BLaER1 (cell line): ENCODE measurements around the gene KRTAP17-1.

ENCODE experiments used
- H3K27ac ChIP-seq: shearing (Covaris generic); formaldehyde crosslinking; 2 replicates; pipeline ENCODE4 v1.8.1; 2022
- H3K27me3 ChIP-seq: shearing (Covaris generic); formaldehyde crosslinking; 2 replicates; pipeline ENCODE4 v1.8.1; 2022
- H3K36me3 ChIP-seq: shearing (Covaris generic); formaldehyde crosslinking; 2 replicates; pipeline ENCODE4 v1.8.1; 2022
- H3K4me1 ChIP-seq: shearing (Covaris generic); formaldehyde crosslinking; 2 replicates; pipeline ENCODE4 v1.8.1; 2022
- H3K4me2 ChIP-seq: shearing (Covaris generic); formaldehyde crosslinking; 2 replicates; pipeline ENCODE4 v1.8.1; 2022
- H3K4me3 ChIP-seq: shearing (Covaris generic); formaldehyde crosslinking; 2 replicates; pipeline ENCODE4 v1.8.1; 2022
- H3K9ac ChIP-seq: shearing (Covaris generic); formaldehyde crosslinking; 2 replicates; pipeline ENCODE4 v1.8.1; 2022
- H3K9me3 ChIP-seq: shearing (Covaris generic); formaldehyde crosslinking; 2 replicates; pipeline ENCODE4 v1.8.1; 2022
- H4K20me1 ChIP-seq: shearing (Covaris generic); formaldehyde crosslinking; 2 replicates; pipeline ENCODE4 v1.8.1; 2022
- Cebpa-rat ChIP-seq: shearing (Covaris generic); IDR thresholded peaks from 2 replicates; pipeline ENCODE4 v1.8.1; 2022

The KRTAP17-1 gene

DNA sequence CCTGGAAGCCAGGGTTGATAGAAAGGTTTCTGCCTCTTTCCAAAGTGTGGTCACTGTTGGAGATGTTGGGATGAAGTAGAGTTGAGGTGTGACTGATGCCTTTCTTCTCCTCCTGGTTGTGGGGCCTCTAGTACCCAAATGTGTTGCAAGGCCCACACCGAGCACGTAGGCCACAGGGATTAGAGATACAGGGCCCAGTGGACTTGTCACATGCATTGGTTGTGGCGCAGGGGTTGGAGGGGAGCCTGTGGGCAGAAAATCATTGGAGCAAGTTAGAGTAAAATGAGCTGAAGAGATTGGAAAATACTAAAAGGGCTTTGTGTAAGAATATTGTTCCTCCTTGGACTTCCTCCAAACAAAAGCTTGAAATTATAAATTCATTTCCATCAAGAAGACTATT, 30.5 kb upstream of the KRTAP17-1 start:
- H3K9ac ChIP-seq = no peak overlapping the region
- TF ChIP-seq Cebpa-rat = no peak
- no peaks in the 10 kb centered on the region for H4K20me1 ChIP-seq
- no peaks in the 10 kb centered on the region for H3K4me1 ChIP-seq
- H3K4me3 ChIP-seq = no peak overlapping the region
- no peak overlapping the region for H3K27ac ChIP-seq
- H3K9me3 ChIP-seq = peaks cover 31% of the 10 kb centered on the region
- H3K27me3 ChIP-seq = no peaks in the 10 kb centered on the region
- no peak overlapping the region for H3K4me2 ChIP-seq
- H3K36me3 ChIP-seq = no peaks in the 10 kb centered on the region

DNA sequence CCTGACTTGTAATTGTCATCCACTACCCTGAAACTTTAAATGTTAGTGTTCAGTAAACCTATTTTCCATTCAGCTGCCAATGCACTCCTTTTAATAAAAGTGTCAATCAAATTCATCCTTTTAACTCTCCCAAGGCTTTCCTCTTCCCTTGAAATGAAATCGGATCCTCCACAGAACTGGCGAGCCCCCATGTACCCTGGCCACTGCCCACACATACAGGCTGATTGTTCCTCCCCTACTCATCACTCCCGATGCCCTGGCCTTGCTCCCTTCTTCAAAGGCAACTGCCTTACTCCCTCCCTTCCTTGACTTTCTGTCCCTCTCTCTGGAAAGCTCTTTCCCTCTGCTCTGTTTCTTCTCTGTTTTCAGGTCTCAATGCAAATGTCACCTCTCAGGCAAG, 27.5 kb upstream of the KRTAP17-1 start:
- no peak overlapping the region for H3K4me2 ChIP-seq

DNA sequence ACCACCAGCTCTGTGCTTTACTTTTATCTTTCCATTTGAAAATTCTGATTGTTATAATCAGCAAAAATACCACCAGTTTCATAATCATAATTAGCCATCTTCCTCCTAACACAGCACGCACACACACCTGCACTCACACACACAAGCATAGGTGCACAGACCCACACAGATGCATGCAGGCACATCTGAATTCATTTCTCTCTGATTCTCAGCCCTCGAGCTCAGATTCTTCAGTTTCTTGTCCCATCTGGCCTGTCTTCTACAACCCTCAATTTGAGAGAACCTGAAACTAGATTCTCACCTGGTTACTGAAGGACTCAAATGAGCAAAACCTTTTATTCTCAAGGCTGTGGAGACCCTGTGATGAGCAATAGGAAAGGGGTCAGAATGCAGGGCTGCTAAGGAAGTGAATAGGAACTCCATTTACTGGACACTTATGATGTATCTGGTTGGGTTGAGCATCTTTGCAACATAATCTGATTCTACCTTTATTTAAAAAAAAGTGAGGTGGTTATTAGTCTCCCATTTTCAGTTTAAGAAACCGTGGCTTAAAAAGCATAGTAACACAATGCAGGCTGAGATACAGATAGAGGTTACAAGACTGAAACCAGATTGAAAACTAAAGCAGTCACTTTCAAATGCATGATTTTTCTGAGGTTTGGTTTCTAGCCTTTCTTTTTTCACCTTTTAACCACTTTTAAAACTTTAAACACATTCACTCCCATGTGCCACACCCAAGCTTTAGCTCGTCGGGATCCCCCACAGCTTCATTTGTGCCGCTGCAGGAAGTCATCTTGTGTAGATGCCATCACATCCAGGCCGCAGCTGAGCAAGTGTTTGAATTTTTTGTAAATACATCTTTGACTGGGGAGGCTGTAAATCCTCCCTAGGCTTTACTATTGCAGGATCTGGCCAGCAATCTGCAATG, 25.7 kb upstream of the KRTAP17-1 start:
- Histone ChIP-seq H3K9ac (no peak overlapping the region), H3K4me2 (no peak overlapping the region), H4K20me1 (no peaks in the 10 kb centered on the region), H3K9me3 (peaks cover 34% of the 10 kb centered on the region), H3K27me3 (no peaks in the 10 kb centered on the region), H3K4me3 (no peak overlapping the region), H3K36me3 (no peaks in the 10 kb centered on the region), H3K27ac (no peak overlapping the region), H3K4me1 (peaks cover 18% of the 10 kb centered on the region; the same call in 1 of the 2 replicates)
- TF ChIP-seq Cebpa-rat = no peak

More for the DNA sequence above, 27.5 kb upstream of the KRTAP17-1 start:
- H3K9ac ChIP-seq = no peak overlapping the region
- no peaks in the 10 kb centered on the region for H3K27me3 ChIP-seq
- no peaks in the 10 kb centered on the region for H4K20me1 ChIP-seq
- no peak overlapping the region for H3K4me3 ChIP-seq
- H3K27ac ChIP-seq = no peak overlapping the region
- peaks cover 18% of the 10 kb centered on the region; the same call in 1 of the 2 replicates for H3K4me1 ChIP-seq
- no peaks in the 10 kb centered on the region for H3K36me3 ChIP-seq
- H3K9me3 ChIP-seq = peaks cover 34% of the 10 kb centered on the region
- TF ChIP-seq Cebpa-rat = no peak

DNA sequence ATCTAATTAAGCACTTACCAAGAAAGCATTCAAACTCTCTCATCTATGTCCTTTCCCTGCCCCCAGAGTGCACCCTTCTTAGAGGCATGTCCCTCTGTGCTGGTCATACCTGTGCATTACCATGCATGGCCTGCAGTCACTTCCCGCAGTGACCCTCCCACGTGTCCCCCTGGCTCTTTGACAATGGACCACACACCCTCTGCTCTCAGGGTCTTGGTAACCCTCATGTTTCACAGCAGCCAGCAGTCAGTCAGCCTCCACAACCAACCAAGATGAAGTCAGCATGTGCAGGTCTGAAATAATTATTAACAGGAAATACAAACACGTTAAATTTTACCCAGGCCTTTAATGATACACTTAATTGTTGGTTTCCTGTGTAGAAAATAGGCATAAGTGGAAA, 25.0 kb upstream of the KRTAP17-1 start:
- Histone ChIP-seq H3K4me2 (peak overlapping the region; percentile 6; the same call in 1 of the 2 replicates), H3K4me3 (no peak overlapping the region), H3K9me3 (peaks cover 34% of the 10 kb centered on the region), H4K20me1 (no peaks in the 10 kb centered on the region), H3K27me3 (no peaks in the 10 kb centered on the region), H3K27ac (no peak overlapping the region), H3K36me3 (no peaks in the 10 kb centered on the region), H3K4me1 (peaks cover 18% of the 10 kb centered on the region; the same call in 1 of the 2 replicates), H3K9ac (no peak overlapping the region)
- no peak for TF ChIP-seq Cebpa-rat

DNA sequence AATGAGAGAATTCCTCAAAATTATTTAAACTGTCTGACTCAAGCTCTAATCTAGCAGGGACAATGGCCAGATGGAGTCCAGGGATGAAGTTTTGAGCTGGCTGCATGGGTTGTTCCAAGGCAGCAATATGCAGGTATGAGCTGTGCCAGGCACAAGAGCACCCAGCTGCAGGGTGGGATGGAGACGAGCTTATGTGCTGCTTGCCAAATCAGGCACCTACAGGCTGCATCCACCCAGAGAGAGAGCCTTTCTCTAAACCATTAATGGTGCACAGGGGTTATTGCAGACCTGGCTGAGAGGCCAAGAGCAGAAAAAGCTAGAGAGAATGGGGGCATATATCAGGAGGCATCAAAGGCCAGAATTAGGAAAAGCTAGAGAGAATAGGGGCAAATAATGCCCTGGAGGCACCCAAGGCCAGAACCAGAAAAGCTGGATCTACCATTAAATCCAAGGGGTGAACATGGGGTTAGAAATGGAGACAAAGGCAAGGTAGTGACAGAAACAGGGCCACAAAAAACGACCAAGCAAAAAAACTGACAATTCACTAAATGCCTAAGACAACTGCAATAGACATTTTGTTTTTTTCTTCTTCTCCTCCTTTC, 24.2 kb upstream of the KRTAP17-1 start:
- no peak overlapping the region for H3K27ac ChIP-seq
- peak overlapping the region; percentile 6; the same call in 1 of the 2 replicates for H3K4me2 ChIP-seq
- H3K27me3 ChIP-seq = no peaks in the 10 kb centered on the region
- no peak for TF ChIP-seq Cebpa-rat
- no peak overlapping the region for H3K9ac ChIP-seq
- no peaks in the 10 kb centered on the region for H4K20me1 ChIP-seq
- H3K4me1 ChIP-seq = peaks cover 20% of the 10 kb centered on the region
- H3K4me3 ChIP-seq = no peak overlapping the region
- H3K36me3 ChIP-seq = no peaks in the 10 kb centered on the region
- H3K9me3 ChIP-seq = peaks cover 34% of the 10 kb centered on the region

DNA sequence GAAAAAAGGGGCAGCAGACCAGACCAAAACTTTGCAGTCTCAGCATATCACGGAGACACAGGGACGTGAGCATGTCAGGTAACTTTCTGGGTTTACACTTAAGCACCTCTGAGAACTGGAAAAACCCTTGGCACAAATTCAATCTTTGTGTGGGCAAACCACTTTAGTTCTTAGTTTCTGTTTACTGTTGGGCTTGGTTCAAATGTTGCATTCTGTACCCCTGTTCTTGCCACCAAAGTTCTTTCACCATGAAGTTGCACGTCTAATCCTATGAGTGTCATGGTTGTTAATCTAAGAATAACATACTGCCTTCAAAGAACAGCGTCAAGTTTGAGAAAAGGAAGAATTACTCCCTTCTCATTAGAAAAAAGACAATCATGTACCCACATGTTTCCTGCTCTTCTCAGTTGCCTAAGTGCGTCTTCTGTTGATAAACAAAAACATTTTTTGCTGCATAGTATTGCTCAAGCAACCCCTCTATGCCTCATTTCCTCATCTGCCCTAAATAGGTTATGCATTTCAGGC, 23.5 kb upstream of the KRTAP17-1 start:
- no peak overlapping the region for H3K9ac ChIP-seq
- peak overlapping the region; percentile 6; the same call in 1 of the 2 replicates for H3K4me2 ChIP-seq
- peaks cover 26% of the 10 kb centered on the region for H3K4me1 ChIP-seq
- TF ChIP-seq Cebpa-rat = no peak
- H3K27ac ChIP-seq = no peak overlapping the region
- H3K4me3 ChIP-seq = no peak overlapping the region
- H3K36me3 ChIP-seq = no peaks in the 10 kb centered on the region
- H3K9me3 ChIP-seq = peaks cover 31% of the 10 kb centered on the region
- H3K27me3 ChIP-seq = no peaks in the 10 kb centered on the region
- no peaks in the 10 kb centered on the region for H4K20me1 ChIP-seq

DNA sequence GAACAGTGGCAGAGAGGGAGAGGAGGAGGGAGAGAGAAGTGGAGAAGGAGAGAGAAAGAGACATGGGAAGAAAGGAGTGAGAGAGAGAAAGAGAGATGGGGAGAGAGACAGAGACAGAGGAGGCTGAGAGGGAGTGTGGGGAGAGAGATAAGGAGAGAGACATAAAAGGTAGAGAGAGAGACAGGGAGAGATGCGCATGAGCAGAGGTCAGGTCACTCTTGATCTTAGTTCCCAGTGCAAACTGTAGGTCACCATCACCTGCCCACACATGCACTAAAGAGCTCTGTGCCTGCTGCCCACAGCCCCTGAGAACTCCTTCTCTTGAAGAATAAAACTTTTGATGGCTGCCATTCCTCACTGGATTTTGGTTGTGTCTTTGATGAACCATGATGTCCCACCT, 20.2 kb upstream of the KRTAP17-1 start:
- H4K20me1 ChIP-seq = no peaks in the 10 kb centered on the region

DNA sequence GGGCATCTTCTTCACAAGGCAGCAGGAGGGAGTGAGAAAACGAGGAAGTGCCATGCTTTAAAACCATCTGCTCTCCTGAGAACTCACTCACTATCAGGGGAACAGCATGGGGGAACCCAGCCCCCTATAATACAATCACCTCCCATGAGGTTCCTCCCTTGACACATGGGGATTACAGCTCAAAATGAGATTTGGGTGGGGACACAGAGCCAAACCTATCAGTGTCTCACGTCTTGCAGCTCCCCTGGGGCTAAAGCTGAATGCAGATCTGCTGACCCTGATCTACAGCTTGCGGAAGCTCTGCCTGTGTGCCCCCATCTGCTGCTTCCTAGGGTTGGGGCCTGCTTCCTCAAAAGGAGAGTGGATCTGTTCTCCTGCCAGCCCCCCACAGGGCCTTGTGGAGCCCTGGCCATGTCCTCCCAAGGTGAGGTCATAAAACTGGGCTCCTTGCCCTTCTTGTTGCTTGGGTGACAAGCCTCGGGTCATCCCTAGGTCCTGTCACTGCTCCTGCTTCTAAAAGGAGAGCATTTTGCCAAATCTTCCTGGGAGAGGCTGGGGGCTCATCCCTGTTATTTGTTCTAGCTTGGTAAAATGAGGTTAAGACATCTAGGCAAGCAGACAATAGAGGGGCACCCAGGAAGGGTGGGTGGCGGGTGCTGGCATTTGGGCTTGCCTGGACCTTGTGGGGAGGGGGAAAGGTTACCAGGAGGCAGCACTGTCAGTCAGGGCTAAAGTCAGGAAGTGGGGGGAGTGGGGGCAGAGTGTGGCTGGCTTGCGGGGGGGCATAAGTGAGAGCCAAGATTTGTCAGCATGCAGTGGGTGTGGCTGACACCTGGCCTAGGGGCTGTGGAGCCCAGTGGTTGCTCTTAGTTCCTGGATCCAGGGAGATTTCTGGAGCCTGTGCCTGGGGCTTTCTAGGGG, 19.1 kb upstream of the KRTAP17-1 start:
- H3K4me3 ChIP-seq = no peak overlapping the region
- H3K27me3 ChIP-seq = no peaks in the 10 kb centered on the region
- H3K27ac ChIP-seq = peak overlapping the region; percentile 60
- H3K9me3 ChIP-seq = no peaks in the 10 kb centered on the region
- H3K36me3 ChIP-seq = no peaks in the 10 kb centered on the region
- no peak for TF ChIP-seq Cebpa-rat
- H3K4me1 ChIP-seq = peaks cover 22% of the 10 kb centered on the region
- no peak overlapping the region for H3K9ac ChIP-seq
- no peaks in the 10 kb centered on the region for H4K20me1 ChIP-seq
- H3K4me2 ChIP-seq = peak overlapping the region; percentile 40

More for the DNA sequence above, 20.2 kb upstream of the KRTAP17-1 start:
- TF ChIP-seq Cebpa-rat = no peak
- Histone ChIP-seq H3K4me2 (no peak overlapping the region), H3K27me3 (no peaks in the 10 kb centered on the region), H3K4me1 (peaks cover 31% of the 10 kb centered on the region), H3K27ac (no peak overlapping the region), H3K4me3 (no peak overlapping the region), H3K36me3 (no peaks in the 10 kb centered on the region), H3K9ac (no peak overlapping the region), H3K9me3 (0 out of 2 replicates have a peak, but pooled peaks cover under 1% of the 10 kb centered on the region)

DNA sequence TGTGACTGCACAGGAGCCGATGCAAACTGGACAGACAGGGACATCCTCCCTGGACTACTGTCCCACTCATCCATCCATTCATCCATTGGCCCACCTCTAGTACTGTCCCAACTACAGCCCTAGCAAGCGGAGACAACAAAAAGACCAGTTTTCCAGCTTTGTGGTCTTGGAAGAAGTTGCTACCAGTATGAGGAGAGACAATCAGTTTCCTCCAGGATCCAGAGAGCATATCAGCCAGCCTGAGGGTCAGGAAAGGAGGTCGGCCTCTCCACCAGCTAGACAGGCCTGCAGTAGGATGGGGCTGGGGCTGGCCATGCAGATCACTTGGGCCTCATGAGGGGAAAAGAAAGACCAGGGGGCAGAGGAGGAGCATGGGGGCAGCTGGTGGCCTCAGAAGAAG, 18.3 kb upstream of the KRTAP17-1 start:
- Histone ChIP-seq H4K20me1 (no peaks in the 10 kb centered on the region), H3K4me1 (peaks cover 15% of the 10 kb centered on the region), H3K4me2 (peak overlapping the region; percentile 40), H3K27me3 (no peaks in the 10 kb centered on the region), H3K4me3 (no peak overlapping the region), H3K36me3 (no peaks in the 10 kb centered on the region), H3K9ac (no peak overlapping the region), H3K9me3 (no peaks in the 10 kb centered on the region), H3K27ac (peak overlapping the region; percentile 60; the same call in 1 of the 2 replicates)
- no peak for TF ChIP-seq Cebpa-rat
